ENCODE results near the gene SLC27A3. TPM values are rescaled to one million over a fixed set of nuclear protein-coding genes. Genes with fewer than 3 reads are reported as not detected.

SLC27A3 gene
- total and polyA plus RNA-seq, 2 donors (not counting 3 experiments of a cell fraction or from before 2014, with no cell fraction given): 26.6 to 34.3 TPM

DNA sequence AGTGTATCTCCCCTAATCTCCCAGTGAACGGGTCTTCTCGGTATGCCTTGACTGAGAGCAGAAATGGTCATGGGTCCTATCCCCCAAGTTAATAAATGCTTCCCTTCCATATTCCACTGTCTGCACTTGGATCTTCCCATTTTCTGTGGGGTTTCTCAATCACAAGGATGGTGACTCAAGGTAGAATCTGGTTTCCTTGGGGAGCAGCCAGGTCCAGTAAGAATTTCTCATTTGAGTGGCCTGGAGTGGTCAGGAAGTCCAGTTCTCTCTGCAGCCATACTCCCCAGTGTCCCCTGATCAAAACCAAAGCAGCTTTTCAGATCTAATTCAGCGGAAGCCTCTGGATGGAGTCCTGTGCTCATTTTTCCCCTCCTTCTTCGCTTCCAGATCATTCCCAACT, 14.8 kb upstream of the SLC27A3 start:
- TF ChIP-seq, protein P1, sequence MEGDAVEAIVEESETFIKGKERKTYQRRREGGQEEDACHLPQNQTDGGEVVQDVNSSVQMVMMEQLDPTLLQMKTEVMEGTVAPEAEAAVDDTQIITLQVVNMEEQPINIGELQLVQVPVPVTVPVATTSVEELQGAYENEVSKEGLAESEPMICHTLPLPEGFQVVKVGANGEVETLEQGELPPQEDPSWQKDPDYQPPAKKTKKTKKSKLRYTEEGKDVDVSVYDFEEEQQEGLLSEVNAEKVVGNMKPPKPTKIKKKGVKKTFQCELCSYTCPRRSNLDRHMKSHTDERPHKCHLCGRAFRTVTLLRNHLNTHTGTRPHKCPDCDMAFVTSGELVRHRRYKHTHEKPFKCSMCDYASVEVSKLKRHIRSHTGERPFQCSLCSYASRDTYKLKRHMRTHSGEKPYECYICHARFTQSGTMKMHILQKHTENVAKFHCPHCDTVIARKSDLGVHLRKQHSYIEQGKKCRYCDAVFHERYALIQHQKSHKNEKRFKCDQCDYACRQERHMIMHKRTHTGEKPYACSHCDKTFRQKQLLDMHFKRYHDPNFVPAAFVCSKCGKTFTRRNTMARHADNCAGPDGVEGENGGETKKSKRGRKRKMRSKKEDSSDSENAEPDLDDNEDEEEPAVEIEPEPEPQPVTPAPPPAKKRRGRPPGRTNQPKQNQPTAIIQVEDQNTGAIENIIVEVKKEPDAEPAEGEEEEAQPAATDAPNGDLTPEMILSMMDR (IDR thresholded peaks at IDR 0.05; ENCODE audit: extremely low read depth in 1 of 2, insufficient read depth in 1 of 2, low read depth in 1 of 2, low read length in 2 of 2): no peak
- TF ChIP-seq POLR2AphosphoS5 (IDR thresholded peaks at IDR 0.05; ENCODE audit: insufficient read depth, low read depth, low read length) (no peak), JUN (IDR thresholded peaks at IDR 0.05; ENCODE audit: borderline replicate concordance, insufficient read depth, insufficient read length, low read depth) (no peak), EZH2 (IDR thresholded peaks at IDR 0.05; ENCODE audit: borderline replicate concordance, low read depth, low read length, severe bottlenecking) (no peak), POLR2A (IDR thresholded peaks at IDR 0.05; ENCODE audit: low read depth, low read length) (no peak), GATA2 (IDR thresholded peaks at IDR 0.05; ENCODE audit: insufficient read depth, insufficient read length, low read depth, low read length) (no peak), MYC (IDR thresholded peaks at IDR 0.05; ENCODE audit: low read depth, low read length) (no peak), FOS (IDR thresholded peaks at IDR 0.05; ENCODE audit: borderline replicate concordance, insufficient read depth, low read length) (no peak)
- TF ChIP-seq, protein P2, sequence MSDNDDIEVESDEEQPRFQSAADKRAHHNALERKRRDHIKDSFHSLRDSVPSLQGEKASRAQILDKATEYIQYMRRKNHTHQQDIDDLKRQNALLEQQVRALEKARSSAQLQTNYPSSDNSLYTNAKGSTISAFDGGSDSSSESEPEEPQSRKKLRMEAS (IDR thresholded peaks at IDR 0.05; ENCODE audit: insufficient read depth, insufficient read length): no peak
- intact Hi-C loops (cut with micrococcal nuclease): no loop called here

More for the DNA sequence above, 14.8 kb upstream of the SLC27A3 start:
- Histone ChIP-seq H3K4me1 (ENCODE audit: control insufficient read depth, extremely low read depth, insufficient read depth, low read length) (peaks cover 30% of the 10 kb centered on the region), H3K9ac (replicated peaks; ENCODE audit: extremely low read depth, insufficient read depth, low read length) (no peak overlapping the region), H3K79me2 (ENCODE audit: control insufficient read depth, insufficient read depth, low read length) (no peaks in the 10 kb centered on the region), H3K4me3 (replicated peaks in 1 of 3; ENCODE audit: insufficient read depth in 1 of 3, low read depth in 1 of 3, low read length in 3 of 3) (no peak overlapping the region), H3K9me1 (replicated peaks; ENCODE audit: control insufficient read depth, extremely low read depth, insufficient read depth, low read length) (no peaks in the 10 kb centered on the region), H3K4me2 (ENCODE audit: insufficient read depth, low read length) (no peak overlapping the region), H3K36me3 (ENCODE audit: control insufficient read depth in 2 of 2, extremely low read depth in 1 of 2, insufficient read depth in 2 of 2, low read length in 2 of 2) (peaks cover 4 to 14% of the 10 kb centered on the region in 2 experiments), H3K9me3 (replicated peaks; ENCODE audit: control insufficient read depth, insufficient read depth, low read length) (no peaks in the 10 kb centered on the region), H4K20me1 (replicated peaks; ENCODE audit: control insufficient read depth, extremely low read depth, insufficient read depth, low read length) (no peaks in the 10 kb centered on the region), H3K27me3 (ENCODE audit: control insufficient read depth in 2 of 2, insufficient read depth in 2 of 2, low read length in 2 of 2) (no peaks in the 10 kb centered on the region), H3K27ac (ENCODE audit: insufficient read depth, low read depth, low read length) (no peak overlapping the region), H2AFZ (ENCODE audit: low read depth, low read length) (no peak overlapping the region)
- ChIA-PET POLR2A (no interaction called here), CTCF (no interaction called here)
- dilution Hi-C loops (cut with MboI; ENCODE audit: extremely low pct_ligation_motif_present, low sequenced_read_pairs): no loop called here
- no peak for FAIRE-seq
- no peak for DNase-seq (ENCODE audit: low read depth, low spot score)
- no TSS peak for BruUV-seq (replicated peaks)
